Smooth muscle cell (in vitro differentiated cells): ENCODE data around the gene PARVA. TPM values are rescaled to one million over a fixed set of nuclear protein-coding genes. Genes with fewer than 3 reads are reported as not detected.

ENCODE experiments used
- DNase-seq: peaks from one replicate; lab custom pipeline; 2025; ENCODE audit not compliant: unreplicated experiment; lab: John Stamatoyannopoulos, UW
- H2AFZ ChIP-seq: fragments of 200-600 bp; sonication (generic); 2 replicates; pipeline ENCODE4 v1.6.0; 2016; ENCODE audit warnings: antibody characterized with exemption, low read depth, mild to moderate bottlenecking
- H3F3A ChIP-seq: fragments of 200-600 bp; sonication (generic); 2 replicates; pipeline ENCODE4 v1.6.0; 2017; ENCODE audit warnings: antibody characterized with exemption, low read depth
- H3K27ac ChIP-seq: fragments of 200-600 bp; sonication (generic); 2 replicates; pipeline ENCODE4 v1.5.1; 2016; ENCODE audit warnings: low read depth, mild to moderate bottlenecking
- H3K27me3 ChIP-seq: fragments of 200-600 bp; sonication (generic); 2 replicates; pipeline ENCODE4 v1.6.1; 2016; ENCODE audit warnings: low read depth, mild to moderate bottlenecking
- H3K36me3 ChIP-seq: fragments of 200-600 bp; sonication (generic); 2 replicates; pipeline ENCODE4 v1.5.1; 2016; ENCODE audit warnings: low read depth
- H3K4me1 ChIP-seq: fragments of 200-600 bp; sonication (generic); 2 replicates; pipeline ENCODE4 v1.5.1; 2016; ENCODE audit warnings: low read depth
- H3K4me2 ChIP-seq: fragments of 200-600 bp; sonication (generic); 2 replicates; pipeline ENCODE4 v1.6.0; 2016; ENCODE audit warnings: mild to moderate bottlenecking
- H3K4me3 ChIP-seq: fragments of 200-600 bp; sonication (generic); 2 replicates; pipeline ENCODE4 v1.5.1; 2016; ENCODE audit warnings: mild to moderate bottlenecking
- H3K79me2 ChIP-seq: fragments of 200-600 bp; sonication (generic); 2 replicates; pipeline ENCODE4 v1.6.0; 2016; ENCODE audit warnings: low read depth, mild to moderate bottlenecking
- H3K9ac ChIP-seq: fragments of 200-600 bp; sonication (generic); 2 replicates; pipeline ENCODE4 v1.6.0; 2016; ENCODE audit warnings: low read depth
- H3K9me3 ChIP-seq: fragments of 200-600 bp; sonication (generic); replicated peaks from 2 replicates; pipeline ENCODE4 v1.5.1; 2016; ENCODE audit warnings: low read depth
- H4K20me1 ChIP-seq: fragments of 200-600 bp; sonication (generic); 2 replicates; pipeline ENCODE4 v1.6.0; 2016; ENCODE audit warnings: low read depth
- CTCF ChIP-seq: fragments of 200-600 bp; sonication (generic); IDR thresholded peaks from 2 replicates; pipeline ENCODE4 v1.5.1; 2017; ENCODE audit warnings: borderline replicate concordance, mild to moderate bottlenecking, antibody characterized with exemption; ENCODE audit not compliant: insufficient read depth, poor library complexity, severe bottlenecking
- WGBS: methylation state at CpG from one replicate; pipeline ENCODE4 v1.1.7; 2016; ENCODE audit warnings: low lambda C conversion rate; 5-methylcytosine and 5-hydroxymethylcytosine counted together
- polyA plus RNA-seq: library from polyadenylated mRNA; unstranded; fragments of >200 nt; fragmentation: Nextera tagmentation; extraction: Ambion mirVana; gene quantifications from 2 replicates; pipeline ENCODE4 v1.2.1, GENCODE V29; 2016
- total RNA-seq: library from RNA; depleted of rRNA; stranded (reverse); fragments of >200 nt; gene quantifications from 2 replicates; pipeline ENCODE4 v1.2.3, GENCODE V29; 2014

Gene PARVA
- total and polyA plus RNA-seq, 2 experiments from 2014 or later: 73.9 to 99.4 TPM

GRCh38 chr11:12544986-12545775, 167.8 kb downstream of the PARVA start:
- no peak overlapping the region for H2AFZ ChIP-seq
- H3K4me2 ChIP-seq: no peak overlapping the region
- H3K4me1 ChIP-seq: no peaks in the 10 kb centered on the region
- no peaks in the 10 kb centered on the region for H3K36me3 ChIP-seq
- H3K4me3 ChIP-seq: no peak overlapping the region
- H4K20me1 ChIP-seq: no peaks in the 10 kb centered on the region
- peaks cover 11% of the 10 kb centered on the region for H3F3A ChIP-seq
- WGBS: 77% methylated on average over 13 of the region's 13 CpGs
- no peaks in the 10 kb centered on the region for H3K79me2 ChIP-seq
- H3K27ac ChIP-seq: no peak overlapping the region
- TF ChIP-seq CTCF: no peak
- no peaks in the 10 kb centered on the region for H3K9me3 ChIP-seq
- no peak for DNase-seq
- no peak overlapping the region for H3K9ac ChIP-seq
- H3K27me3 ChIP-seq: no peaks in the 10 kb centered on the region

GRCh38 chr11:12546122-12546521, 168.8 kb downstream of the PARVA start:
- WGBS: 98% methylated on average over 8 of the region's 8 CpGs
- Histone ChIP-seq H3K79me2 (no peaks in the 10 kb centered on the region), H3K27me3 (no peaks in the 10 kb centered on the region), H3F3A (peaks cover 4% of the 10 kb centered on the region), H4K20me1 (no peaks in the 10 kb centered on the region), H2AFZ (no peak overlapping the region), H3K9ac (no peak overlapping the region), H3K9me3 (no peaks in the 10 kb centered on the region), H3K27ac (no peak overlapping the region), H3K4me1 (no peaks in the 10 kb centered on the region), H3K4me3 (no peak overlapping the region), H3K36me3 (no peaks in the 10 kb centered on the region), H3K4me2 (no peak overlapping the region)
- no peak for DNase-seq
- TF ChIP-seq CTCF: no peak

GRCh38 chr11:12546660-12547059, 169.3 kb downstream of the PARVA start:
- no peak for TF ChIP-seq CTCF
- Histone ChIP-seq H3K4me3 (no peak overlapping the region), H3K79me2 (no peaks in the 10 kb centered on the region), H3K9me3 (no peaks in the 10 kb centered on the region), H3K4me1 (no peaks in the 10 kb centered on the region), H3K4me2 (no peak overlapping the region), H3F3A (peaks cover 4% of the 10 kb centered on the region), H4K20me1 (no peaks in the 10 kb centered on the region), H3K9ac (no peak overlapping the region), H3K36me3 (no peaks in the 10 kb centered on the region), H2AFZ (no peak overlapping the region), H3K27ac (no peak overlapping the region), H3K27me3 (no peaks in the 10 kb centered on the region)
- WGBS: 91% methylated on average over 5 of the region's 5 CpGs
- DNase-seq: no peak
